IMR-90 (cell line): Measurements from ENCODE around the gene MAPK8IP1. TPM values are rescaled to one million over a fixed set of nuclear protein-coding genes. Genes with fewer than 3 reads are reported as not detected.

Source experiments
- ATAC-seq: fragments of 200-7000 bp; cut with Tn5 transposase; 2 replicates; pipeline ENCODE4 v1.9.1; 2020; ENCODE audit warnings: low read depth, mild to moderate bottlenecking, moderate library complexity
- BruUV-seq: library from RNA; stranded (reverse); fragments of 400-500 nt; replicated peaks from 2 replicates; lab custom pipeline; 2021; lab: Mats Ljungman, UMichigan
- CTCF ChIA-PET: fragments of 300-600 bp; formaldehyde crosslinking; extraction: SDS; loops from one replicate; lab custom pipeline; 2021; ENCODE audit warnings: antibody characterized with exemption; lab: Yijun Ruan, JAX
- POLR2A ChIA-PET: fragments of 300-600 bp; sonication (Branson Sonifier 250); formaldehyde crosslinking; loops from one replicate; lab custom pipeline; 2022; ENCODE audit warnings: antibody characterized with exemption; ENCODE audit not compliant: unreplicated experiment; lab: Charles Lee
- DNase-seq: peaks from one replicate; pipeline ENCODE4 v3.0.0; 2013
- H2AFZ ChIP-seq: replicated peaks from 2 replicates; pipeline ENCODE3; 2013; ENCODE audit warnings: low read length, mild to moderate bottlenecking; ENCODE audit not compliant: poor library complexity
- H2AK5ac ChIP-seq: 2 replicates; pipeline ENCODE4 v1.6.1; 2013; ENCODE audit warnings: low read depth, low read length, inconsistent platforms
- H2AK9ac ChIP-seq: replicated peaks from 2 replicates; pipeline ENCODE3; 2013; ENCODE audit warnings: mild to moderate bottlenecking, low read depth, low read length, moderate library complexity; ENCODE audit not compliant: poor library complexity
- H2BK120ac ChIP-seq: 2 replicates; pipeline ENCODE4 v1.6.1; 2013; ENCODE audit warnings: low read depth, low read length, inconsistent platforms
- H2BK15ac ChIP-seq: 3 replicates; pipeline ENCODE4 v1.6.1; 2013; ENCODE audit warnings: low read depth, low read length, inconsistent platforms
- H2BK20ac ChIP-seq: 2 replicates; pipeline ENCODE4 v1.6.1; 2013; ENCODE audit warnings: low read depth, mild to moderate bottlenecking, inconsistent platforms, low read length, moderate library complexity
- H2BK5ac ChIP-seq: 2 replicates; pipeline ENCODE4 v1.6.1; 2013; ENCODE audit warnings: mild to moderate bottlenecking, low read depth, low read length, inconsistent platforms; ENCODE audit not compliant: poor library complexity, severe bottlenecking
- H3K14ac ChIP-seq: replicated peaks from 2 replicates; pipeline ENCODE4 v1.6.1; 2013; ENCODE audit warnings: low read depth, low read length, inconsistent platforms
- H3K18ac ChIP-seq: 2 replicates; pipeline ENCODE4 v1.6.1; 2013; ENCODE audit warnings: low read depth, low read length, control low read depth
- H3K23ac ChIP-seq: 2 replicates; pipeline ENCODE4 v1.6.1; 2013; ENCODE audit warnings: low read depth, low read length, inconsistent platforms
- H3K27ac ChIP-seq: 2 replicates; pipeline ENCODE4 v1.5.1; 2013; ENCODE audit warnings: mild to moderate bottlenecking, control low read depth, low read length; ENCODE audit not compliant: insufficient read depth
- H3K27me3 ChIP-seq: 2 replicates; pipeline ENCODE4 v1.6.1; 2013; ENCODE audit warnings: low read length; ENCODE audit not compliant: control insufficient read depth, insufficient read depth
- H3K36me3 ChIP-seq: 2 replicates; pipeline ENCODE4 v1.6.1; 2013; ENCODE audit warnings: low read length, mixed read lengths; ENCODE audit not compliant: control insufficient read depth, insufficient read depth
- H3K4ac ChIP-seq: 2 replicates; pipeline ENCODE4 v1.6.1; 2013; ENCODE audit warnings: low read depth, low read length, inconsistent platforms
- H3K4me1 ChIP-seq: 2 replicates; pipeline ENCODE4 v1.6.1; 2013; ENCODE audit warnings: low read length, mixed read lengths; ENCODE audit not compliant: control insufficient read depth, insufficient read depth
- H3K4me2 ChIP-seq: 2 replicates; pipeline ENCODE4 v1.6.1; 2013; ENCODE audit warnings: low read depth, mild to moderate bottlenecking, control low read depth, low read length, moderate library complexity
- H3K4me3 ChIP-seq: 2 replicates; pipeline ENCODE4 v1.5.1; 2013; ENCODE audit warnings: low read depth, mild to moderate bottlenecking, control low read depth, low read length, moderate library complexity; ENCODE audit not compliant: insufficient read depth
- H3K56ac ChIP-seq: 2 replicates; pipeline ENCODE4 v1.6.1; 2013; ENCODE audit warnings: low read length, inconsistent platforms; ENCODE audit not compliant: insufficient read depth; ENCODE audit errors: extremely low read depth
- H3K79me1 ChIP-seq, 2 experiments: 2 replicates each; pipeline ENCODE4 v1.6.1; 2013; ENCODE audit warnings: low read length in 2 of 2, inconsistent platforms in 1 of 2, low read depth in 1 of 2
- H3K9ac ChIP-seq: 2 replicates; pipeline ENCODE4 v1.6.1; 2013; ENCODE audit warnings: low read depth, low read length, control low read depth
- H3K9me1 ChIP-seq: 2 replicates; pipeline ENCODE4 v1.6.1; 2013; ENCODE audit warnings: low read length, inconsistent platforms; ENCODE audit not compliant: insufficient read depth
- H3K9me3 ChIP-seq: 2 replicates; pipeline ENCODE4 v1.6.1; 2013; ENCODE audit warnings: low read length; ENCODE audit not compliant: control insufficient read depth, insufficient read depth
- H4K20me1 ChIP-seq: 2 replicates; pipeline ENCODE4 v1.6.1; 2013; ENCODE audit warnings: low read length, inconsistent platforms; ENCODE audit not compliant: insufficient read depth
- H4K5ac ChIP-seq: 2 replicates; pipeline ENCODE4 v1.6.1; 2013; ENCODE audit warnings: mild to moderate bottlenecking, low read depth, low read length, control low read depth
- H4K8ac ChIP-seq, 2 experiments: 2 replicates each; pipeline ENCODE4 v1.6.1; 2013; ENCODE audit warnings: low read depth in 2 of 2, low read length in 2 of 2, control low read depth in 1 of 2, inconsistent platforms in 1 of 2
- H4K91ac ChIP-seq: 2 replicates; pipeline ENCODE4 v1.6.1; 2013; ENCODE audit warnings: low read depth, low read length, inconsistent platforms; ENCODE audit not compliant: insufficient read depth
- BHLHE40 ChIP-seq: fragments of 150-350 bp; IDR thresholded peaks from 2 replicates; pipeline ENCODE4 v1.6.1; 2016; ENCODE audit warnings: mild to moderate bottlenecking, low read depth, low read length
- CEBPB ChIP-seq: IDR thresholded peaks from 2 replicates; pipeline ENCODE4 v1.6.1; 2012; ENCODE audit warnings: low read depth, low read length, improper control_type of control experiment
- CHD1 ChIP-seq: IDR thresholded peaks from 2 replicates; pipeline ENCODE4 v1.6.1; 2012; ENCODE audit warnings: low read depth, low read length, improper control_type of control experiment
- ELK1 ChIP-seq: fragments of 150-350 bp; IDR thresholded peaks from 2 replicates; pipeline ENCODE4 v1.6.1; 2016; ENCODE audit warnings: low read depth, mild to moderate bottlenecking, low read length, moderate library complexity, borderline replicate concordance
- FOS ChIP-seq: fragments of 150-350 bp; IDR thresholded peaks from 2 replicates; pipeline ENCODE4 v1.6.1; 2016; ENCODE audit warnings: low read depth, low read length
- MAFK ChIP-seq: IDR thresholded peaks from 2 replicates; pipeline ENCODE4 v1.6.1; 2012; ENCODE audit warnings: low read depth, low read length, improper control_type of control experiment
- MXI1 ChIP-seq: IDR thresholded peaks from 2 replicates; pipeline ENCODE4 v1.6.1; 2012; ENCODE audit warnings: low read depth, mild to moderate bottlenecking, low read length, moderate library complexity, borderline replicate concordance
- NFE2L2 ChIP-seq: fragments of 150-350 bp; IDR thresholded peaks from 2 replicates; pipeline ENCODE4 v1.6.1; 2016; ENCODE audit warnings: low read depth, mild to moderate bottlenecking, low read length
- RAD21 ChIP-seq: IDR thresholded peaks from 2 replicates; pipeline ENCODE4 v1.6.1; 2012; ENCODE audit warnings: low read length, improper control_type of control experiment
- RCOR1 ChIP-seq: IDR thresholded peaks from 2 replicates; pipeline ENCODE4 v1.6.1; 2012; ENCODE audit warnings: mild to moderate bottlenecking, low read length, improper control_type of control experiment; ENCODE audit not compliant: insufficient replicate concordance
- USF2 ChIP-seq: fragments of 150-350 bp; IDR thresholded peaks from 2 replicates; pipeline ENCODE4 v1.6.1; 2017; ENCODE audit warnings: mild to moderate bottlenecking, antibody characterized with exemption, low read length, low read depth
- WGBS, 2 experiments: methylation state at CpG; one replicate each; pipeline versions ENCODE4 v1.1.5 to v1.1.7; 2013; ENCODE audit warnings: missing lambda C conversion rate in 2 of 2; ENCODE audit not compliant: insufficient read length in 1 of 2; ENCODE audit errors: extremely low coverage in 2 of 2; 5-methylcytosine and 5-hydroxymethylcytosine counted together
- dilution Hi-C: fragments of 300-500 bp; cut with HindIII; formaldehyde crosslinking; loops from one replicate; pipeline ENCODE4 v1.14.3; 2018; ENCODE audit warnings: low sequenced_read_pairs; ENCODE audit not compliant: unreplicated experiment
- in situ Hi-C: fragments of 300-500 bp; cut with MboI; formaldehyde crosslinking; loops from 3 replicates; pipeline ENCODE4 v1.14.3; 2019; ENCODE audit warnings: low sequenced_read_pairs, inconsistent platforms, mixed read lengths
- intact Hi-C: fragments of 100-400 bp; cut with micrococcal nuclease; formaldehyde crosslinking; loops from 2 replicates; pipeline ENCODE4 v1.10.0; 2022
- polyA plus RNA-seq, 3 experiments: library from polyadenylated mRNA; depleted of rRNA; stranded (reverse); fragments of >200 nt; gene quantifications; 2 replicates each; pipeline ENCODE4 v1.2.3, GENCODE V29; 2012; ENCODE audit warnings: low replicate concordance in 1 of 3
- total RNA-seq: library from RNA; depleted of rRNA; stranded (reverse); fragments of >200 nt; gene quantifications from 2 replicates; pipeline ENCODE4 v1.2.3, GENCODE V29; 2012

The MAPK8IP1 gene
- total and polyA plus RNA-seq, 2 of the 4 experiments (the other 2 are of a cell fraction), result 6.5 to 9.6 TPM

- no peak overlapping the region for H2AK9ac ChIP-seq
- no peak overlapping the region for H2BK5ac ChIP-seq
- no peaks in the 10 kb centered on the region for H3K36me3 ChIP-seq
- H3K79me1 ChIP-seq, result no peaks in the 10 kb centered on the region
- no peak overlapping the region for H2BK15ac ChIP-seq
- no peak overlapping the region for H4K8ac ChIP-seq
- H2BK20ac ChIP-seq, result no peak overlapping the region
- H3K9ac ChIP-seq, result no peak overlapping the region
- no peak overlapping the region for H2AK5ac ChIP-seq
- no peak overlapping the region for H3K27ac ChIP-seq
- no peak overlapping the region for H2BK120ac ChIP-seq
- H3K56ac ChIP-seq, result no peak overlapping the region
- no peak overlapping the region for H4K5ac ChIP-seq
- no peak overlapping the region for H3K4me2 ChIP-seq
- H3K4me3 ChIP-seq, result no peak overlapping the region
- no peaks in the 10 kb centered on the region for H3K4me1 ChIP-seq
- intact Hi-C loops (no loop called here), in situ Hi-C loops (no loop called here), dilution Hi-C loops (no loop called here)
- no peak for DNase-seq
- H3K27me3 ChIP-seq, result peaks cover 50% of the 10 kb centered on the region
- no CpG with 5 or more reads among the region's 5 CpGs for WGBS, 2 experiments
- TF ChIP-seq ELK1, result no peak
- TF ChIP-seq FOS, result no peak
- no peak for TF ChIP-seq RCOR1
- TF ChIP-seq CHD1, result no peak
- no peak for TF ChIP-seq MXI1
- no peak for TF ChIP-seq CEBPB
- no peak for TF ChIP-seq MAFK
- TF ChIP-seq NFE2L2, result no peak
- TF ChIP-seq RAD21, result no peak
- no peak for TF ChIP-seq USF2
- no peak for TF ChIP-seq BHLHE40
- H3K14ac ChIP-seq, result no peak overlapping the region
- POLR2A ChIA-PET, result no interaction called here
- no peaks in the 10 kb centered on the region; the same call in 1 of the 2 replicates for H3K9me1 ChIP-seq
- peaks cover 3% of the 10 kb centered on the region for H4K20me1 ChIP-seq
- no peak overlapping the region for H3K23ac ChIP-seq
- no peak overlapping the region for H4K91ac ChIP-seq
- no peak overlapping the region for H3K18ac ChIP-seq
- CTCF ChIA-PET, result no interaction called here
- no TSS peak for BruUV-seq
- H3K9me3 ChIP-seq, result no peaks in the 10 kb centered on the region
- no peak overlapping the region for H2AFZ ChIP-seq
- no peak overlapping the region for H3K4ac ChIP-seq
- ATAC-seq, result no peak
These were observed 7.4 kb downstream of the MAPK8IP1 start for GRCh38 chr11:45892856-45893255.
